ENCODE results near the gene CACNA1E.

CACNA1E gene

GRCh38 chr1:181500636-181501035, 17.3 kb downstream of the CACNA1E start (continued):
- TF ChIP-seq CREB5 (CRISPR knock-in tag; IDR thresholded peaks at IDR 0.05; ENCODE audit: low read depth) (no peak), ESRRG (CRISPR knock-in tag; IDR thresholded peaks at IDR 0.05) (no peak)

- ATAC-seq = no peak
- no peak for TF ChIP-seq TSHZ2 (CRISPR knock-in tag; IDR thresholded peaks at IDR 0.05)
- no peak for TF ChIP-seq BACH2 (CRISPR knock-in tag; IDR thresholded peaks at IDR 0.05; ENCODE audit: borderline replicate concordance)
- TF ChIP-seq ZC3H10 (CRISPR knock-in tag; IDR thresholded peaks at IDR 0.05) = no peak
- TF ChIP-seq ESRRG (CRISPR knock-in tag; IDR thresholded peaks at IDR 0.05) = no peak
- no peak for TF ChIP-seq ISL1 (CRISPR knock-in tag; IDR thresholded peaks at IDR 0.05)
- no peak for TF ChIP-seq ZFP30 (CRISPR knock-in tag; IDR thresholded peaks at IDR 0.05)
- TF ChIP-seq ARNTL (CRISPR knock-in tag; IDR thresholded peaks at IDR 0.05; ENCODE audit: borderline replicate concordance, low read depth) = no peak
- no peak for TF ChIP-seq OSR1 (CRISPR knock-in tag; IDR thresholded peaks at IDR 0.05)
- TF ChIP-seq ZNF8 (CRISPR knock-in tag; IDR thresholded peaks at IDR 0.05) = no peak
- TF ChIP-seq ZFP3 (CRISPR knock-in tag; IDR thresholded peaks at IDR 0.05) = no peak
- TF ChIP-seq CSRNP3 (CRISPR knock-in tag; IDR thresholded peaks at IDR 0.05) = no peak
Measured at GRCh38 chr1:181501612-181502011, 18.3 kb downstream of the CACNA1E start.

- TF ChIP-seq ISL1 (CRISPR knock-in tag; IDR thresholded peaks at IDR 0.05) = no peak
- no peak for TF ChIP-seq CSRNP3 (CRISPR knock-in tag; IDR thresholded peaks at IDR 0.05)
- TF ChIP-seq ESRRG (CRISPR knock-in tag; IDR thresholded peaks at IDR 0.05) = no peak
- TF ChIP-seq CSDC2 (CRISPR knock-in tag; IDR thresholded peaks at IDR 0.05) = no peak
- TF ChIP-seq OSR1 (CRISPR knock-in tag; IDR thresholded peaks at IDR 0.05) = no peak
- TF ChIP-seq PATZ1 (CRISPR knock-in tag; IDR thresholded peaks at IDR 0.05; ENCODE audit: borderline replicate concordance) = no peak
- TF ChIP-seq POU6F1 (CRISPR knock-in tag; IDR thresholded peaks at IDR 0.05; ENCODE audit: borderline replicate concordance, low read depth) = no peak
- no peak for TF ChIP-seq ZFP30 (CRISPR knock-in tag; IDR thresholded peaks at IDR 0.05)
- TF ChIP-seq TOX (CRISPR knock-in tag; IDR thresholded peaks at IDR 0.05; ENCODE audit: borderline replicate concordance) = no peak
- TF ChIP-seq SNAI2 (CRISPR knock-in tag; IDR thresholded peaks at IDR 0.05) = no peak
- no peak for TF ChIP-seq ZFP3 (CRISPR knock-in tag; IDR thresholded peaks at IDR 0.05)
- ATAC-seq = no peak
Measured at GRCh38 chr1:181503171-181503810, 20.0 kb downstream of the CACNA1E start.

All from SK-N-SH treated with all-trans-retinoic acid at 6 μM for 48 hours (cell line).